Measurements from ENCODE around the gene HYCC2. TPM values are rescaled to one million over a fixed set of nuclear protein-coding genes. Genes with fewer than 3 reads are reported as not detected.
"Not testable (repeated sequence)": the region's sequence is repeated elsewhere in the genome, so short reads cannot be mapped to it uniquely, and the experiment has no call there.

HYCC2 gene
- total RNA-seq (2014; rRNA removed; shearing (Covaris generic); ENCODE audit: low replicate concordance): 10.4 and 40.0 TPM in 2 replicates

DNA sequence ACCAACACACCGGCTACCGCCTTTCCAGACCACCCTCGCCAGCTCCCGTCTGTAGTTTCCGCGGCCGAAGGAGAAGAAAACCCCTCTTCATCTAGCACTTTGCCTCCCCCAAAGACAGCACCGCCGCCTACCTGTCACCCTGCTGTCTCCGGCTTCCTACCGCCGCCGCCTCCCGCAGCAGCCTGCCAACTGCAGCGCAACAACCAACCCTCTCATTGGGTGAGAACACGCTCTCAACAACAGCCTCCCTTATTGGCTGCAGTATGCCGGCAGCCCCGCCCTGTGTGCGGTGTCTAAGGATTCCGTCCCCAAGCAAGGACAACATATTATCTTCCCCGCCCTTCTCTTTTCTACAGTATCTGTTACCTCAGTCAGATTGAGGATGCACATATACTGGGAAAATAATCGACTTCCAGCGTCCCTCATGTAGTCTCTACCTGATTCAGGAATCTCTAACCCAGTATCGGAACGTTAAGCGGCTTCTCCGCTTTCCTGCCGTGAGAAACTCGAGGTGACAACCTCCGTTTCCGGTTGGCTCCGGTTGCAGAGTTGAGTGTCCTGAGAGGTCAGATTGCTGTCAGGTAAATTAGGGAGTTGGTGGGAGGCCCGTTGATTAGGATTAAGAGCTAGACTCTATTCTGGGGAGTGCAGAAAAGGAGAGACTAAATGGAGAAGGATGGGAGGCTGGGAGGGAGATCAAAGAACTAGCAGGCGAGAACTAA, at the start of gene HYCC2, which contains the start of gene NDUFB3:
TSS of gene HYCC2 (minus strand) at position 193 of the 722 bp plus-strand sequence. CDS start 47,662 bp downstream, outside the sequence.
TSS of gene NDUFB3 (plus strand) at position 523 of the 722 bp plus-strand sequence. CDS start 6,882 bp downstream, outside the sequence.
- H3K9me2 ChIP-seq (replicated peaks; ENCODE audit: insufficient read depth, low read length): no peaks in the 10 kb centered on the region
- peaks cover 74% of the 10 kb centered on the region for H3K4me1 ChIP-seq (ENCODE audit: low read length)
- H3K9me3 ChIP-seq (ENCODE audit: low read length): no peaks in the 10 kb centered on the region
- H3K36me3 ChIP-seq (ENCODE audit: insufficient read depth, low read length): no peaks in the 10 kb centered on the region; the same call in 1 of the 2 replicates
- peak within 1 kb of the TSS; percentile 80 for H3K4me3 ChIP-seq (ENCODE audit: low read length)
- H4K20me1 ChIP-seq (ENCODE audit: insufficient read depth, low read depth, low read length): no peaks in the 10 kb centered on the region
- DNase-seq: peak; percentile 98
- H3K79me2 ChIP-seq (ENCODE audit: low read length): peaks cover 90% of the 10 kb centered on the region
- peak within 1 kb of the TSS; percentile 81 for H3K9ac ChIP-seq (ENCODE audit: low read length)
- H3K27me3 ChIP-seq (ENCODE audit: low read length): no peaks in the 10 kb centered on the region
- peak within 1 kb of the TSS; percentile 92; the same call in 1 of the 2 replicates for H2AFZ ChIP-seq (ENCODE audit: low read length)
- H3K27ac ChIP-seq (ENCODE audit: low read length): peak within 1 kb of the TSS; percentile 80
- peak within 1 kb of the TSS; percentile 85 for H3K4me2 ChIP-seq (ENCODE audit: low read depth, low read length, poor library complexity, severe bottlenecking)

DNA sequence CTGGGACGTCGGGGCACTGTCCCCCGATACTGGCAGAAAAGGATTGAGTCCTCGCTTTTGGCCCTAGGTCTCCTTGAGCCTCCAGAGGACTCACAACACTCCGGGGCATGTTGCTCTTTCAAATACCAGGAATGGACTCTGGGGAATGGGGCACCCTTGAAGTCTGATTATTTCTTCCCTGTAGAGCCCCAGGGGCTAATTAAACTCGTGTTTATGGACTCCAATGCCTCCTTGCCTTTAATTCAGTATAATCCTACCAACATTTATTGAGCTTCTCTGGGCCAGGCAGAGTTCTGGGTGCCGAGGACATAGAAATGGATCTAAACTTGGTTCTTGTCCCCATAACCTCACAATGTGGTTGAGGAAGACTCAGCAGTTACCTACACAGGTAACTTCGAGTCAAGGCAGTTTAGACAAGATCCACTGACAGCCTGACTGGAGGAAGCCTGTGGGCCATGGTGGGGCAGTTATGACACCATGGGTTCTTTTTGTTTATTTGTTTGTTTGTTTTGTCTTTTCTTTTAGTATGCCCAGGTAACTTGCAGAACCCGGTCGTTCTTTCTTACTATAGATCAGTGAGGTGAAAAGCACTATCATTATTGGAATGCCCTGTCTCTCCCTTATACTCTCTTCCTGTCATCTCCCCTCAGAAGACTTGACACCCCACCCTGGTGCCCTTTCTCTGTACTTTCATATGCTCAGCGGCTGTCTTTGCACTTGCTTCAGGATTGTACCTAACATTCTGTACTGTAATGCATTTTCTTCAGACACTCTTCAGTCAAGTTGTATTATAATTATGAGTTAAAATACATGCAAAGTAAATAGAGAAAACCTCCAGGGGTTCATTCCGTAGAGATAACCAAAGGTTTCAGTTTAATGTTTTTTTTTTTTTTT, 47.7 kb upstream of the HYCC2 start:
- no peaks in the 10 kb centered on the region for H3K9me3 ChIP-seq (ENCODE audit: low read length)
- DNase-seq: peak; percentile 71
- peak overlapping the region; percentile 77 for H3K4me2 ChIP-seq (ENCODE audit: low read depth, low read length, poor library complexity, severe bottlenecking)
- H3K36me3 ChIP-seq (ENCODE audit: insufficient read depth, low read length): no peaks in the 10 kb centered on the region
- no peaks in the 10 kb centered on the region for H4K20me1 ChIP-seq (ENCODE audit: insufficient read depth, low read depth, low read length)
- H3K27me3 ChIP-seq (ENCODE audit: low read length): no peaks in the 10 kb centered on the region
- H3K27ac ChIP-seq (ENCODE audit: low read length): peak overlapping the region; percentile 98
- H3K4me1 ChIP-seq (ENCODE audit: low read length): peaks cover 82% of the 10 kb centered on the region
- H3K4me3 ChIP-seq (ENCODE audit: low read length): peak overlapping the region; percentile 78
- peaks cover 14% of the 10 kb centered on the region; the same call in 1 of the 2 replicates for H3K79me2 ChIP-seq (ENCODE audit: low read length)
- H3K9ac ChIP-seq (ENCODE audit: low read length): peak overlapping the region; percentile 79
- no peak overlapping the region; the same call in 1 of the 2 replicates for H2AFZ ChIP-seq (ENCODE audit: low read length)
- H3K9me2 ChIP-seq (replicated peaks; ENCODE audit: insufficient read depth, low read length): no peaks in the 10 kb centered on the region

DNA sequence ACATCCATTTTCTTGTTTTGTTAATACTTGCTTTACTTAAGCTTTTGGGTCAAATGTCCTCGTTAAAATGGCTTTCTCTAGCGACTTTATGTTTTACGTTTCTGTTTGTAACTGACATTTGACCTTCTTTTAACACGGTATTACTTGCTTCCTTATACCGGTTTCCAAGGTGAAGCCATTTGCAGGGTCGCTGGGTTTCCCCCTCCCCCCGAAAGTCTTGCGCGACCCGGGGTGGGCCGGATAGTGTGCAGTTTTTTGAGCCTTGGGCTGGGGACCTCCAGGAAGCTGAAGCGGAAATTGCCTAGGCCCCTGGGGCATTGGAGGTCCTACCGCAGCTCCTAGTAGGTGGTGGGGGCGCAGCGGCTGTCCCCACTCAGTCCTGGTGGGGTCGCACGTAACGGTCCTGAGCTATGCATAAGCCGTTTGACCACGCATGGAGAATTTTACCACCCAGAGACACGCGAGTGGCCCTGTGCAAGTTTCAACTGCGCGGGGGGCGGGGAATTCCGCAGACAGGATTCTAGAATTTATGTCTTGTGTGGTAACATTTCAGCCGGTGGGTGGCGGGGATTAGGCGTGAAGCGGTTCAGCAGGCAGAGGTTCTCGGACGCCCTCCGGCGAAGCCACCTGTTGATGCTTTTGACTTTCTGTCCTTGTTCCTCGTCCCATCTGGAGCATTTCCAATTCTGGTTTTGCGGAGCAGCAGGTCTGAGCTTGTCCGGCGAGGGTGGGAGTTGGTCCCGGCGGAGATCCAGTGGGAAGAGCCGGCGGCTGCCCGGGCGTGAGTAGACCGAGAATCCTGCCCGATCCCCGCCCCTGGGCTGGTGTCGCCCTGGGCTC, 46.9 kb upstream of the HYCC2 start:
- Histone ChIP-seq H3K9ac (ENCODE audit: low read length) (peak overlapping the region; percentile 79), H3K79me2 (ENCODE audit: low read length) (peaks cover 14% of the 10 kb centered on the region; the same call in 1 of the 2 replicates), H3K9me3 (ENCODE audit: low read length) (no peaks in the 10 kb centered on the region), H4K20me1 (ENCODE audit: insufficient read depth, low read depth, low read length) (no peaks in the 10 kb centered on the region), H2AFZ (ENCODE audit: low read length) (peak overlapping the region; percentile 24; the same call in 1 of the 2 replicates), H3K9me2 (replicated peaks; ENCODE audit: insufficient read depth, low read length) (no peaks in the 10 kb centered on the region), H3K4me1 (ENCODE audit: low read length) (peaks cover 73% of the 10 kb centered on the region), H3K36me3 (ENCODE audit: insufficient read depth, low read length) (no peaks in the 10 kb centered on the region), H3K27ac (ENCODE audit: low read length) (peak overlapping the region; percentile 98), H3K4me2 (ENCODE audit: low read depth, low read length, poor library complexity, severe bottlenecking) (peak overlapping the region; percentile 77), H3K4me3 (ENCODE audit: low read length) (peak overlapping the region; percentile 78), H3K27me3 (ENCODE audit: low read length) (no peaks in the 10 kb centered on the region)
- DNase-seq: peak; percentile 95

DNA sequence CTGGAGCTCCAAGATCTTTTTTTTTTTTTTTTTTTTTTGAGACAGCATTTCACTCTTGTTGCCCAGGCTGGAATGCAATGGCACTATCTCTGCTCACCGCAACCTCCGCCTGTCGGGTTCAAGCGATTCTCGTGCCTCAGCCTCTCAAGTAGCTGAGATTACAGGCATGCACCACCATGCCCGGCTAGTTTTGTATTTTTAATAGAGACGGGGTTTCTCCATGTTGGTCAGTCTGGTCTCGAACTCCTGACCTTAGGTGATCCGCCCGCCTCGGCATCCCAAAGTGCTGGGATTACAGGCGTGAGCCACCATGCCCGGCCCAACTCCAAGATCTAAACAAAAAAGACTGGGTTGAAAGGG, 46.2 kb upstream of the HYCC2 start:
- H4K20me1 ChIP-seq (ENCODE audit: insufficient read depth, low read depth, low read length); H3K79me2 ChIP-seq (ENCODE audit: low read length); H3K9me3 ChIP-seq (ENCODE audit: low read length); H3K9me2 ChIP-seq (replicated peaks; ENCODE audit: insufficient read depth, low read length); H3K27me3 ChIP-seq (ENCODE audit: low read length); H3K36me3 ChIP-seq (ENCODE audit: insufficient read depth, low read length); DNase-seq; H2AFZ ChIP-seq (ENCODE audit: low read length): not testable (repeated sequence)
- Histone ChIP-seq H3K4me3 (ENCODE audit: low read length) (peak overlapping the region; percentile 78), H3K9ac (ENCODE audit: low read length) (peak overlapping the region; percentile 79), H3K4me2 (ENCODE audit: low read depth, low read length, poor library complexity, severe bottlenecking) (peak overlapping the region; percentile 77), H3K27ac (ENCODE audit: low read length) (peak overlapping the region; percentile 98), H3K4me1 (ENCODE audit: low read length) (peaks cover 67% of the 10 kb centered on the region)

DNA sequence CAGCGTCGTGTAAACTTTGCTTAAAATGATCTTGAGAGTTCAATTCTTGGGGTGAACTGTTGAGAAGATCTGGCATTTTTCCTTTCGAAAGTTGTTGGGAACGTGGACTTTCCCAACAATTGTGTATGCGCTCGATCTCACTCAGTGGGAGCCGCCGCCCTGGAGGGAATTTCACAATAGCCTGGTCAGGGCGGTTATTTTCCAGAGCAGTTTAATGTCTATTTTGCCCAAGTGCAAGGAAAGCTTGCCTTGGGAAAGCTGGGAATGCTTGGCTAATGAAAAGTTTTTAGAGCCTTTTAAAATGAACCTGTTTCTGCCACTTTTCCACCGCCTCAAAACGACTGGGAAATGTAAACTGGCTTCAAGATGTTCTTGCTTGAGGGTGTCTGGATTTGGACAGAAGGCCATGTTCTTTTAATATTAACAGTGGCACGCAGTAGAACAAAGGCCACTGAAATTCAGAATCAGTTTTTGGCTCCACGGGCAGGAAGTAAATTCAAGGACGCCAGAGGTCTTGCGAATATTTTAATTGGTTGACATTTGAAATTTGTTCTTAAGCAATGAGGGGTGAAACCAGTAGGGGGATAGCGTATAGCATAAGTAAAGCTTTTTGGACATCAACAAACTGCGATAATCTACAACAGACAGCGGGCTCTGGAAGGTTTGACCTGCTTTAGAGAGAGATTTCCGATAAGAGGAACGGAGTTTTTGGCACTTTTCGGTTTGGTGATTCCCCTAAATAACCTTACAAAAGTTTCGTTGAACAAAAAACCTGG, 45.7 kb upstream of the HYCC2 start:
- Histone ChIP-seq H3K79me2 (ENCODE audit: low read length) (peaks cover 3% of the 10 kb centered on the region; the same call in 1 of the 2 replicates), H3K4me1 (ENCODE audit: low read length) (peaks cover 62% of the 10 kb centered on the region), H2AFZ (ENCODE audit: low read length) (peak overlapping the region; percentile 69; the same call in 1 of the 2 replicates), H3K27me3 (ENCODE audit: low read length) (no peaks in the 10 kb centered on the region), H3K36me3 (ENCODE audit: insufficient read depth, low read length) (no peaks in the 10 kb centered on the region), H3K9me3 (ENCODE audit: low read length) (no peaks in the 10 kb centered on the region), H4K20me1 (ENCODE audit: insufficient read depth, low read depth, low read length) (no peaks in the 10 kb centered on the region), H3K4me3 (ENCODE audit: low read length) (peak overlapping the region; percentile 78), H3K4me2 (ENCODE audit: low read depth, low read length, poor library complexity, severe bottlenecking) (peak overlapping the region; percentile 77), H3K27ac (ENCODE audit: low read length) (peak overlapping the region; percentile 98), H3K9me2 (replicated peaks; ENCODE audit: insufficient read depth, low read length) (no peaks in the 10 kb centered on the region), H3K9ac (ENCODE audit: low read length) (peak overlapping the region; percentile 79)
- peak; percentile 92 for DNase-seq

DNA sequence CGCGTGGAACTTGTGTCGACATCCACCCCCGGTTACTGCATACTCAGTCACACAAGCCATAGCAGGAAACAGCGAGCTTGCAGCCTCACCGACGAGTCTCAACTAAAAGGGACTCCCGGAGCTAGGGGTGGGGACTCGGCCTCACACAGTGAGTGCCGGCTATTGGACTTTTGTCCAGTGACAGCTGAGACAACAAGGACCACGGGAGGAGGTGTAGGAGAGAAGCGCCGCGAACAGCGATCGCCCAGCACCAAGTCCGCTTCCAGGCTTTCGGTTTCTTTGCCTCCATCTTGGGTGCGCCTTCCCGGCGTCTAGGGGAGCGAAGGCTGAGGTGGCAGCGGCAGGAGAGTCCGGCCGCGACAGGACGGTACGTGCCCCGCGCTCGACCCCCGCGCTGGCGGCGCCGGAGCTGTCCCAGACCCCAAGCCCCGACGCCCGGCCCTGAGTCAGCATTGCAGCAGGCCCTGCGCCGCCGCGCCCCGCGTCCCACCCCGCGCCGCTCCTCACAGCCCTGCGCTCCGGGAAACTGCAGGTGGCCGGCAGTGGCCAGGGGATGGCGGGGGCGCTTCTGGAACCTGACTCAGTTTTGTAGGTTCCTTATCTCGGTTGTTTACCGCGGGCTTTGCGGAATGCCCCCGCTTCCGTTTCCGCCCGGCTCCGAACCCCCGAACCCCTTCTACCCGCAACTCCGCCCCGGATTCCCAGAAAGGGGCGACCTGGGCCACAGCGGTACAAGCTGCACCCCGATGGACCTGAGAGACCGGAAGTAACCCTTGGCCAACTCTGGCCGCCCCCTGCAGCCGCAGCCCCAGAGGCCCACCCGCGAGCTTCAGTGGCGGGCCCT, 44.9 kb upstream of the HYCC2 start, which contains the start of gene CFLAR:
TSS of gene CFLAR (plus strand) at position 50 of the 844 bp plus-strand sequence. CDS start 13,702 bp downstream, outside the sequence.
- Histone ChIP-seq H3K9me3 (ENCODE audit: low read length) (no peaks in the 10 kb centered on the region), H3K27me3 (ENCODE audit: low read length) (no peaks in the 10 kb centered on the region), H3K36me3 (ENCODE audit: insufficient read depth, low read length) (no peaks in the 10 kb centered on the region), H2AFZ (ENCODE audit: low read length) (peak within 1 kb of the TSS; percentile 69; the same call in 1 of the 2 replicates), H4K20me1 (ENCODE audit: insufficient read depth, low read depth, low read length) (no peaks in the 10 kb centered on the region), H3K4me2 (ENCODE audit: low read depth, low read length, poor library complexity, severe bottlenecking) (peak within 1 kb of the TSS; percentile 77), H3K79me2 (ENCODE audit: low read length) (no peaks in the 10 kb centered on the region; the same call in 1 of the 2 replicates), H3K9ac (ENCODE audit: low read length) (peak within 1 kb of the TSS; percentile 79), H3K9me2 (replicated peaks; ENCODE audit: insufficient read depth, low read length) (no peaks in the 10 kb centered on the region), H3K27ac (ENCODE audit: low read length) (peak within 1 kb of the TSS; percentile 98), H3K4me3 (ENCODE audit: low read length) (peak within 1 kb of the TSS; percentile 78), H3K4me1 (ENCODE audit: low read length) (peaks cover 53% of the 10 kb centered on the region)
- DNase-seq: peak; percentile 90
